ENCODE data around the gene GJB4.

The GJB4 gene

DNA sequence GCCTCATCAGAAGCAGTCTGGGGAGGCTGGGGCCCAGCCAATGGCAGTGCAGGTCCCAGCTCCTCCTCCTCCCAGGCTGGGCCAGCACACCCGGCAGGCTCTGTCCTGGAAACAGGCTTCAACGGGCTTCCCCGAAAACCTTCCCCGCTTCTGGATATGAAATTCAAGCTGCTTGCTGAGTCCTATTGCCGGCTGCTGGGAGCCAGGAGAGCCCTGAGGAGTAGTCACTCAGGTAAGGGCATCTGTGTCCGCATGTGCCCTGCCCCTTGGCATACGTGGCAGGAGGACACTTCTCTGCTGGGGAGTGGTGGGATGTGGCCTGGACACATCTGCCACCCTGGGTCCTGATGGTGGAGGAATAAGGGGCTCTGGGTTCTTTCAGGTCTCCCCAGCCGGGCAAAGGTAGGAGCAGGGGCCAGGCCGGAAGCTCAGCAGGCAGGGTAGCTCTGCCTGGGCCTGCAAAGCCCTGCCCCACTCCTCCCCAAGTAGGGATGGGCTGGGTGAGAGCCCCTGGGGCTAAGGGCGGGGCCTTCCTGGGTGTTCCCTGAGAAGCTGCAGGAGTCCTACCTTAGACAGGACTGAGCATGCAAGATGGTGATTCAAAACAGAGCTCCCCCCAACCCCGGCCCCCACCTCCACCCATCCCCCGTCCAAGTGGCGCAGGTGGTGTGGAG, 4.4 kb upstream of the GJB4 start, which contains the start of gene GJB5:
TSS of gene GJB5 (plus strand) at position 84 of the 674 bp plus-strand sequence. CDS start 2,284 bp downstream, outside the sequence.
- Histone ChIP-seq H3K36me3 (ENCODE audit: insufficient read depth, low read length) (no peaks in the 10 kb centered on the region), H3K27ac (no peak within 1 kb of the TSS), H3K4me3 (no peak within 1 kb of the TSS), H3K9ac (ENCODE audit: insufficient read length) (no peak within 1 kb of the TSS), H3K9me3 (ENCODE audit: low read depth, low read length) (no peaks in the 10 kb centered on the region)
- no peak for DNase-seq (ENCODE audit: low read depth, low spot score)
- TF ChIP-seq FOXP2 (optimal IDR thresholded peaks at IDR 0.05; ENCODE audit: control extremely low read depth, extremely low read length, insufficient read depth) (no peak), POLR2AphosphoS5 (IDR thresholded peaks at IDR 0.05; ENCODE audit: borderline replicate concordance, low read depth, low read length) (no peak), EZH2 (IDR thresholded peaks at IDR 0.05) (no peak)

DNA sequence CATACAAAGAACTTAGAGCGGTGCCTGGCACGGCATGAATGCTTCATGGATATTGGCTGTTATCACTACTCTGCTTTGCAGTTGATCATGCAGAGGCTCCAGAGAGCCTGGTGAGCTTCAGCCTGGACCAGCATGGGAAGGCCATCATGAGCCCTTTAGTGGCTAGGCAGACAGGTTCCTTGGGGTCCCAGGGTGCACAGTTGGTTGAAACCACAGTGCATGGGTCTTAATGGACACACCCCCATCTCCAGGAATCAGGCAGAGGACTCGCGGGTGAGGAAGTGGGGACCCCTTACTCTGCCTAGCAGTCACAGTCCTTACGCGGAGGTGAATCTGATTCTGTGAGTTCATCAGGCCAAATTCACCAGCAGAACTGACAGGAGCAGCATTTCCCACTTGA, 3.6 kb upstream of the GJB4 start:
- no peak for DNase-seq (ENCODE audit: low read depth, low spot score)
- H3K4me3 ChIP-seq = no peak overlapping the region
- H3K9me3 ChIP-seq (ENCODE audit: low read depth, low read length) = no peaks in the 10 kb centered on the region
- no peak overlapping the region for H3K9ac ChIP-seq (ENCODE audit: insufficient read length)
- no peaks in the 10 kb centered on the region for H3K36me3 ChIP-seq (ENCODE audit: insufficient read depth, low read length)
- TF ChIP-seq EZH2 (IDR thresholded peaks at IDR 0.05) = no peak
- no peak for TF ChIP-seq FOXP2 (optimal IDR thresholded peaks at IDR 0.05; ENCODE audit: control extremely low read depth, extremely low read length, insufficient read depth)
- TF ChIP-seq POLR2AphosphoS5 (IDR thresholded peaks at IDR 0.05; ENCODE audit: borderline replicate concordance, low read depth, low read length) = no peak
- no peak overlapping the region for H3K27ac ChIP-seq

DNA sequence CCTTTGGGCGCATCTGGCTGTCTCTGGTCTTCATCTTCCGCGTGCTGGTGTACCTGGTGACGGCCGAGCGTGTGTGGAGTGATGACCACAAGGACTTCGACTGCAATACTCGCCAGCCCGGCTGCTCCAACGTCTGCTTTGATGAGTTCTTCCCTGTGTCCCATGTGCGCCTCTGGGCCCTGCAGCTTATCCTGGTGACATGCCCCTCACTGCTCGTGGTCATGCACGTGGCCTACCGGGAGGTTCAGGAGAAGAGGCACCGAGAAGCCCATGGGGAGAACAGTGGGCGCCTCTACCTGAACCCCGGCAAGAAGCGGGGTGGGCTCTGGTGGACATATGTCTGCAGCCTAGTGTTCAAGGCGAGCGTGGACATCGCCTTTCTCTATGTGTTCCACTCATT, 2.2 kb upstream of the GJB4 start:
- DNase-seq (ENCODE audit: low read depth, low spot score) = no peak
- TF ChIP-seq EZH2 (IDR thresholded peaks at IDR 0.05) (no peak), POLR2AphosphoS5 (IDR thresholded peaks at IDR 0.05; ENCODE audit: borderline replicate concordance, low read depth, low read length) (no peak), FOXP2 (optimal IDR thresholded peaks at IDR 0.05; ENCODE audit: control extremely low read depth, extremely low read length, insufficient read depth) (no peak)
- Histone ChIP-seq H3K9ac (ENCODE audit: insufficient read length) (no peak overlapping the region), H3K36me3 (ENCODE audit: insufficient read depth, low read length) (no peaks in the 10 kb centered on the region), H3K9me3 (ENCODE audit: low read depth, low read length) (no peaks in the 10 kb centered on the region), H3K4me3 (no peak overlapping the region), H3K27ac (no peak overlapping the region)

DNA sequence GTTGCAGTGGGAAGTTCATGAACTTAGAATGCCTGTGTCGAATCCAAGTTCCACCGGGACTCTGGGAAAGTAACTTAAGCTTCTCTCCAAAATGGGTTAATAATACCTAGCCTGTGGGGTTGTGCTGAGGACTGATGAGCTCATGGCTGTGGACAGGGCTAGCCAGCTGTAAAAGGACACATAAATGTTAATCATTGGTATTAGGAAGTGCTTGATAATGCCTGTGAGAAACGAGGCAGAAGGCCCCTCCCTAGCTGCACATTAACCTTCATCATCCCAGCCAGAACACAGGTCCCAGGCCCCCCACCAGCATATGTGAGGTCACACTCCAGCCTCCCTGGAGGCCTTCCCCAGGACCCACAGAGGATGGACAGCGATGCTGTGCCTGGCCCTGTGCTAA, 789 bp upstream of the GJB4 start:
- Histone ChIP-seq H3K9ac (ENCODE audit: insufficient read length) (no peak overlapping the region), H3K27ac (no peak overlapping the region), H3K9me3 (ENCODE audit: low read depth, low read length) (no peaks in the 10 kb centered on the region), H3K4me3 (no peak overlapping the region), H3K36me3 (ENCODE audit: insufficient read depth, low read length) (no peaks in the 10 kb centered on the region)
- no peak for DNase-seq (ENCODE audit: low read depth, low spot score)
- TF ChIP-seq POLR2AphosphoS5 (IDR thresholded peaks at IDR 0.05; ENCODE audit: borderline replicate concordance, low read depth, low read length) (no peak), EZH2 (IDR thresholded peaks at IDR 0.05) (no peak), FOXP2 (optimal IDR thresholded peaks at IDR 0.05; ENCODE audit: control extremely low read depth, extremely low read length, insufficient read depth) (no peak)

DNA sequence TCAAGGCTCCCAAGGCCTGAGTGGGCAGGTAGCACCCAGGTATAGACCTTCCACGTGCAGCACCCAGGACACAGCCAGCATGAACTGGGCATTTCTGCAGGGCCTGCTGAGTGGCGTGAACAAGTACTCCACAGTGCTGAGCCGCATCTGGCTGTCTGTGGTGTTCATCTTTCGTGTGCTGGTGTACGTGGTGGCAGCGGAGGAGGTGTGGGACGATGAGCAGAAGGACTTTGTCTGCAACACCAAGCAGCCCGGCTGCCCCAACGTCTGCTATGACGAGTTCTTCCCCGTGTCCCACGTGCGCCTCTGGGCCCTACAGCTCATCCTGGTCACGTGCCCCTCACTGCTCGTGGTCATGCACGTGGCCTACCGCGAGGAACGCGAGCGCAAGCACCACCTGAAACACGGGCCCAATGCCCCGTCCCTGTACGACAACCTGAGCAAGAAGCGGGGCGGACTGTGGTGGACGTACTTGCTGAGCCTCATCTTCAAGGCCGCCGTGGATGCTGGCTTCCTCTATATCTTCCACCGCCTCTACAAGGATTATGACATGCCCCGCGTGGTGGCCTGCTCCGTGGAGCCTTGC, 1.7 kb downstream of the GJB4 start:
- Histone ChIP-seq H3K9me3 (ENCODE audit: low read depth, low read length) (no peaks in the 10 kb centered on the region), H3K27ac (no peak overlapping the region), H3K4me3 (no peak overlapping the region), H3K36me3 (ENCODE audit: insufficient read depth, low read length) (no peaks in the 10 kb centered on the region), H3K9ac (ENCODE audit: insufficient read length) (no peak overlapping the region)
- DNase-seq (ENCODE audit: low read depth, low spot score) = no peak
- TF ChIP-seq EZH2 (IDR thresholded peaks at IDR 0.05) = no peak
- TF ChIP-seq FOXP2 (optimal IDR thresholded peaks at IDR 0.05; ENCODE audit: control extremely low read depth, extremely low read length, insufficient read depth) = no peak
- no peak for TF ChIP-seq POLR2AphosphoS5 (IDR thresholded peaks at IDR 0.05; ENCODE audit: borderline replicate concordance, low read depth, low read length)

DNA sequence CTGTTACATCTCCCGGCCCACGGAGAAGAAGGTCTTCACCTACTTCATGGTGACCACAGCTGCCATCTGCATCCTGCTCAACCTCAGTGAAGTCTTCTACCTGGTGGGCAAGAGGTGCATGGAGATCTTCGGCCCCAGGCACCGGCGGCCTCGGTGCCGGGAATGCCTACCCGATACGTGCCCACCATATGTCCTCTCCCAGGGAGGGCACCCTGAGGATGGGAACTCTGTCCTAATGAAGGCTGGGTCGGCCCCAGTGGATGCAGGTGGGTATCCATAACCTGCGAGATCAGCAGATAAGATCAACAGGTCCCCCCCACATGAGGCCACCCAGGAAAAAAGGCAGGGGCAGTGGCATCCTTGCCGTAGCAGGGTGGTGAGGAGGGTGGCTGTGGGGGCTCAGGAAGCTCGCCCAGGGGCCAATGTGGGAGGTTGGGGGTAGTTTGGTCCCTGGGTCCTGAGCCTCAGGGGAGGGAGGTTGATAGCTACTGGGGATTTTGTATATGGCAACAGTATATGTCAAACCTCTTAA, 2.3 kb downstream of the GJB4 start:
- Histone ChIP-seq H3K4me3 (no peak overlapping the region), H3K9me3 (ENCODE audit: low read depth, low read length) (no peaks in the 10 kb centered on the region), H3K27ac (no peak overlapping the region), H3K9ac (ENCODE audit: insufficient read length) (no peak overlapping the region), H3K36me3 (ENCODE audit: insufficient read depth, low read length) (no peaks in the 10 kb centered on the region)
- no peak for DNase-seq (ENCODE audit: low read depth, low spot score)
- TF ChIP-seq POLR2AphosphoS5 (IDR thresholded peaks at IDR 0.05; ENCODE audit: borderline replicate concordance, low read depth, low read length) = no peak
- TF ChIP-seq EZH2 (IDR thresholded peaks at IDR 0.05) = no peak
- TF ChIP-seq FOXP2 (optimal IDR thresholded peaks at IDR 0.05; ENCODE audit: control extremely low read depth, extremely low read length, insufficient read depth) = no peak

DNA sequence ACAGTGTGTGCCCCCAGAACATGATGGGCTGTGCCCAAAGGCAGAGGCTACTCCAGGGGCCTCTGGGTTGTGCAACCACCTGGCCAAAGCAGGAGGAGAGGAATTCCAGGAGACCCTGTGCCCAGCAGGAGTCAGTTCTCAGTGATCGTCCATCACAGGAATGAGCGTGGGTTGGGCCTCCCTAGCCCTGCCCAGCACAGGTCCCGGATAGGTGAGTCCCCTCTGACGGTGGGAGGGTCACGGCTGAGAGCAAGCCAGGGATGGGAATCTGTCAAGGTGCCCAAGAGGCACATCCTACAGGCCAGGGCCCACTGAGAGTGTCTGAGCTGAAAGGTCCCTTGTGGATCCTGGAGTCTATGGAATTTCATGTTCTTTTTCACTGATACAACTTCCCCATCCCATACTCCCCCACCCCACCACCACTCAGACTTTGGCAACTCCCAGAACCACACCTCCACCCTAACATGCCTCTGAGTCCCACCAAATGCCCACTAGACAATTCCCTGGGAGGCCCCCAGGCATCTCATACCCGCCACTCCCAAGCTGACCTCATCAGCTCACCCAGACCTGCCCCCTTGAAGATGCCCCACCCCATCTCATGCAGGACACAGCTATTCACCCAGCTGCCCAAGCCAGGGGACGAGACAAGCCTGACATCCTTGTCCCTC, 3.1 kb downstream of the GJB4 start:
- no peak overlapping the region for H3K9ac ChIP-seq (ENCODE audit: insufficient read length)
- H3K4me3 ChIP-seq = no peak overlapping the region
- H3K27ac ChIP-seq = no peak overlapping the region
- H3K9me3 ChIP-seq (ENCODE audit: low read depth, low read length) = no peaks in the 10 kb centered on the region
- no peaks in the 10 kb centered on the region for H3K36me3 ChIP-seq (ENCODE audit: insufficient read depth, low read length)
- DNase-seq (ENCODE audit: low read depth, low spot score) = no peak
- no peak for TF ChIP-seq EZH2 (IDR thresholded peaks at IDR 0.05)
- no peak for TF ChIP-seq POLR2AphosphoS5 (IDR thresholded peaks at IDR 0.05; ENCODE audit: borderline replicate concordance, low read depth, low read length)
- TF ChIP-seq FOXP2 (optimal IDR thresholded peaks at IDR 0.05; ENCODE audit: control extremely low read depth, extremely low read length, insufficient read depth) = no peak

DNA sequence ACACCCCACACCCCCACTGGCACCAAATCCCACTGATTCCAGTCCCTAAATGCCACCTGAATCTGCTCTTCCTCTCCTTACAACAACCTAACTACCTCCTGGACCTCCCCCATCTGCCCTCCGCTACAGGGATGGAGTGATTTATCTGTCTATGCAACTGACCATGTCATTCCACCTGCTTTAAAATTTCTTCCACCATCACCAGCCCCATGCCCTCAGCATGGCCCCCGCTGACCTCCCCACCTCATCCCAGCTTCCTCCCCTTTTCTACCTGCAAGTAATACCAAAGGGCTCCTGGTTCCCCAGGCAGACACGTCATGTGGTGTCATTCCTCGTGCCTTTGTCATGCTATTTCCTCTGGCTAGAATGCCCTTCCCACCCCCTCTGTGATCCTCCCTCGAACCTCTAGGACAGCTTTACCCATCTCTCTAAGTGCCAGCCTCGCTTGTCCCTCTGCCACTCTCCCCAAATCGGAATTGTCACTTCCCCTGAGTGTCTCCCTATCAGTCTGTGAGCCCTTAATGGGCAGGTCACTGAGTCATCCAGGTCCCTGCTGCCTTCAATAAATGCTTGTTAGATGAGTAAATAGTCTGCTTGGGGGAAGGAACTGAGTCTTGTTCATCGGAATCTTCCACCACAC, 3.7 kb downstream of the GJB4 start:
- no peak for DNase-seq (ENCODE audit: low read depth, low spot score)
- H3K27ac ChIP-seq = no peak overlapping the region
- no peak overlapping the region for H3K9ac ChIP-seq (ENCODE audit: insufficient read length)
- H3K36me3 ChIP-seq (ENCODE audit: insufficient read depth, low read length) = no peaks in the 10 kb centered on the region
- no peak overlapping the region for H3K4me3 ChIP-seq
- no peaks in the 10 kb centered on the region for H3K9me3 ChIP-seq (ENCODE audit: low read depth, low read length)
- TF ChIP-seq POLR2AphosphoS5 (IDR thresholded peaks at IDR 0.05; ENCODE audit: borderline replicate concordance, low read depth, low read length) (no peak), EZH2 (IDR thresholded peaks at IDR 0.05) (no peak), FOXP2 (optimal IDR thresholded peaks at IDR 0.05; ENCODE audit: control extremely low read depth, extremely low read length, insufficient read depth) (no peak)
